Activated naive CD4-positive, alpha-beta T cell treated with anti-CD3 and anti-CD28 coated beads, Interleukin-2, amount 10 ng/mL, durations not matched to agents 7 days and 5 days (primary cell): ENCODE data around the gene TPM4.
A peak's percentile ranks its signal among the peaks of the same experiment; 100 is the strongest.

Source experiments
- CTCF ChIA-PET: fragments of 350-600 bp; sonication (Branson Sonifier 250); formaldehyde crosslinking; loops from one replicate; lab custom pipeline; 2021; ENCODE audit warnings: antibody characterized with exemption; lab: Charles Lee
- DNase-seq: peaks from one replicate; pipeline ENCODE4 v3.0.0-alpha.2; 2020
- H3K27ac Mint-ChIP-seq: one replicate; pipeline ENCODE4 v1.8.0; 2021; ENCODE audit warnings: mild to moderate bottlenecking, moderate library complexity, mixed read lengths
- H3K27me3 Mint-ChIP-seq: one replicate; pipeline ENCODE4 v1.8.0; 2021; ENCODE audit warnings: mild to moderate bottlenecking, mixed read lengths
- H3K36me3 Mint-ChIP-seq: one replicate; pipeline ENCODE4 v1.8.0; 2021; ENCODE audit warnings: mixed read lengths
- H3K4me1 Mint-ChIP-seq: one replicate; pipeline ENCODE4 v1.8.0; 2021; ENCODE audit warnings: mixed read lengths
- H3K4me3 Mint-ChIP-seq: one replicate; pipeline ENCODE4 v1.8.0; 2021; ENCODE audit warnings: mild to moderate bottlenecking, moderate library complexity, mixed read lengths
- H3K9me3 Mint-ChIP-seq: one replicate; pipeline ENCODE4 v1.8.0; 2021; ENCODE audit warnings: mixed read lengths

TPM4 gene

DNA sequence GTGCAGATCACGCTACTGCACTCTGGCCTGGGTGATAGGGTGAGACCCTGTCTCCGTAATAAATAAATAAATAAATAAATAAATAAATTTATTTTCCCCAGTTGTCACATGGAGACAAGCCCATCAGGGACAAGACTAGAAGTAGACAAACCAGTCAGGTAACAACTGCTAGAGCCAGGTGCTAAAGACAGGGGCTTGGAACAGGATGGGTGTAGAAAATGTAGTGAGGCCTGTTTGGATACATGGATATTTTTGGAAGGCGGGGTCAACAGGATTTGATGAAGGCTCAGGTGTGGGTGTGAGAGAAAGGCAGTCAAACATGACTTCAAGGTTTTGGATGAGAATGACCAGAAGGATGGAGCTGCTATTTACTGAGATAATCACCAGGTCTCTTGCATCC is 27.7 kb upstream of the TPM4 start:
- CTCF ChIA-PET: interaction anchor here (1.2 to 1.4 kb wide), 2 partner anchors 14 to 132 kb away, joined by 3 to 5 read pairs; no protein-coding TSS in a partner anchor
- Mint-ChIP-seq H3K36me3 (no peaks in the 10 kb centered on the region), H3K27me3 (peaks cover 16% of the 10 kb centered on the region), H3K4me3 (no peak overlapping the region), H3K9me3 (no peaks in the 10 kb centered on the region), H3K27ac (no peak overlapping the region), H3K4me1 (peaks cover 7% of the 10 kb centered on the region)
- DNase-seq: no peak

DNA sequence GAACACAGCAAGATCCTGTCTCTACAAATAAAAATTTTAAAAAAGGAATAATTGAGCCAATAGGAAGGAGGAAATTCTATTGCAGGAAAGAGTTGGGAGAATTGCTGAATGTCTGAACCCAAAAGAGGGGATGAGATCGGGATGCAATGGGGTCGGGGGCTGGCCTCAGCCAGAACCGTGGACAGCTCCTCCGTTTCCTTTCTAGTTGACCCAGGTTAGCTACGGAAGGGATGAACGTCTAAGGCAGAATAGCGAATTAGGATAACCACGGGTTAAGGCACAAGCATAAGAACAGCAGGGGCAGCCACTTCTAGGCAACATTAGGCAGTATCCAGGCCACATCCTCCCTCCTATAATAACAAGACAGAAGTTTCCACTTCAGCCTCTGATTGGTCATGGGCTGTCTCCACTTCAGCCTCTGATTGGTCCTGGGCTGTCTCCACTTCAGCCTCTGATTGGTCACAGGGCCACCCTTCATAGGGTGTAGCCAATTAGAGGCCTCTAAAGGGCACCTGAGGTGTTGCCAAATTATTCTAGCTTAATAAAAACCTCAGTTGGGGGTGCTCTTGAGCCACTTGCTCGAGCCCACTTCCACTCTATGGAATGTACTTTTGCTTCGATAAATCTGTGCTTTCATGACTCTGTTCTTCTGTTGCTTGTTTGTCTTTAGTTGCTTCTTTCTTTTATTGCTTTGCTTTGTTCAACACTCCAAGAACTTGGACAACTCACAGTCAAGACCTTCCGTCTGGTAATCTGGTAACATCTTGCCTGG is 24.9 kb upstream of the TPM4 start:
- H3K36me3 Mint-ChIP-seq: peaks cover 2% of the 10 kb centered on the region
- no peak overlapping the region for H3K27ac Mint-ChIP-seq
- H3K4me1 Mint-ChIP-seq: peaks cover 7% of the 10 kb centered on the region
- peak; percentile 59 for DNase-seq
- no peak overlapping the region for H3K4me3 Mint-ChIP-seq
- CTCF ChIA-PET: interaction anchor here (0.6 to 2.7 kb wide), 4 partner anchors 11 to 134 kb away, joined by 3 to 11 read pairs (median 3); partner anchors contain the start of gene FAM32A
- peaks cover 6% of the 10 kb centered on the region for H3K9me3 Mint-ChIP-seq
- peaks cover 23% of the 10 kb centered on the region for H3K27me3 Mint-ChIP-seq

DNA sequence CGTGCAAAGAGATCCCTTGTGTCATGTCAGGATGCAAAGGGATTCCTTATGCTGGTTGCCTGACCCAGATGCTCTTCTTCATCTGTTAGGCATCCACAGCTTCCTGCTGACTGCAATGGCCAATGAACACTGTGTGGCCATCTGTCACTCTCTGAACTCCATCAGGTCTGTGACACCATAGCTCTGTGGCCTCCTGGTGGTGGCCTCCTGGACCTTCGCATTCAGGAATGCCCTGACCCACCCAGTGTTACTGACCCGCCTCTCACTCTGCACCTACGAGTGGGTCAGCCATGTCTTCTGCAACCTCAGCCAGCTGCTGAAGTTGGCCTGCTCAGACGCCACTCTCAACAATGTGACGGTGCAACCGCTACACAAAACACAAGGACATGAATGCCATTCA is 23.9 kb upstream of the TPM4 start:
- H3K36me3 Mint-ChIP-seq: peaks cover 2% of the 10 kb centered on the region
- no peak overlapping the region for H3K4me3 Mint-ChIP-seq
- peaks cover 9% of the 10 kb centered on the region for H3K9me3 Mint-ChIP-seq
- peaks cover 7% of the 10 kb centered on the region for H3K4me1 Mint-ChIP-seq
- no peak for DNase-seq
- CTCF ChIA-PET: interaction anchor here (2.7 kb wide), 1 partner anchor 11 kb away, joined by 11 read pairs; no protein-coding TSS in a partner anchor
- H3K27ac Mint-ChIP-seq: no peak overlapping the region
- peaks cover 28% of the 10 kb centered on the region for H3K27me3 Mint-ChIP-seq

DNA sequence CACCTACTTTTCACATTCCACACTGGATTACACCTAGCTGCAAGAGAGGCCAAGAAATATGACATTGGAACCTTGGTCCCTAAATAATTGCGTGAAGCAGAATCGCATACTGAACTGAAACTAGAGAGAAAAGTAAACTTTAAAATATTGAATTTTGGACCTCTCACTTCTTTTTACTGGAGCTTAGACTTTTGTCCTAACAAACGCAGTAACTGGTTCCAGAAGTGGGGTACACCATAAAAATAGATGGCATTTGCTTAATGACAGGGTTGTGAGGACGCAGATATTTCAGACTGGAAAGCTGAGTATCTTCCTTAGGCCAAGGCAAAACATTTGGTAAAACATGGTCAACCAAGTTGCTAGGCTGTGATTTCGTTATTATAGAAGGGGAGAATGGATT is 19.2 kb upstream of the TPM4 start:
- peaks cover 13% of the 10 kb centered on the region for H3K9me3 Mint-ChIP-seq
- H3K27ac Mint-ChIP-seq: no peak overlapping the region
- no peak for DNase-seq
- peaks cover 43% of the 10 kb centered on the region for H3K27me3 Mint-ChIP-seq
- H3K4me1 Mint-ChIP-seq: peaks cover 6% of the 10 kb centered on the region
- H3K36me3 Mint-ChIP-seq: peaks cover 2% of the 10 kb centered on the region
- CTCF ChIA-PET: interaction anchor here (1.1 kb wide), 1 partner anchor 16 kb away, joined by 3 read pairs; no protein-coding TSS in a partner anchor
- no peak overlapping the region for H3K4me3 Mint-ChIP-seq

DNA sequence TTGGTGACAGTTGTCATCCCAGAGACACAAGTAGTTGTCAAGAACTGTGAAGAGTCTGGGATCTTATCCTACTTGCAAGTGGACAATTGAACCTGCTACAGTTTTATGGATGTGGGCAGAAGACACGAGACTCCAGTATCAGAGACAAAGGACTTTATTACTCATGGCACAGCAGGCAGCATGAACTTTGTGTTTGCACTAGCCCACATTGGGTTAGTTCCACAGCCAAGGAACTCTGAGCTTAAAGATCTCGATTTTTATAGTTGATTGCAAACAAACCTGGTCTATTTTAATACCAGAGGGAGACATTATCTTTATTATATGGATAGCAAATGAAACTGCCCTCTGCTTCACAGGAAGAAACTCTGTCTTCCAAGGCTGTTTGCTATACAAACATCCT is 16.0 kb upstream of the TPM4 start:
- DNase-seq: no peak
- Mint-ChIP-seq H3K4me3 (no peak overlapping the region), H3K9me3 (peaks cover 13% of the 10 kb centered on the region), H3K4me1 (peaks cover 18% of the 10 kb centered on the region), H3K27ac (no peak overlapping the region), H3K27me3 (peaks cover 45% of the 10 kb centered on the region), H3K36me3 (no peaks in the 10 kb centered on the region)
- CTCF ChIA-PET: interaction anchor here (0.9 to 1.7 kb wide), 2 partner anchors 51 to 126 kb away, joined by 3 to 4 read pairs; no protein-coding TSS in a partner anchor

DNA sequence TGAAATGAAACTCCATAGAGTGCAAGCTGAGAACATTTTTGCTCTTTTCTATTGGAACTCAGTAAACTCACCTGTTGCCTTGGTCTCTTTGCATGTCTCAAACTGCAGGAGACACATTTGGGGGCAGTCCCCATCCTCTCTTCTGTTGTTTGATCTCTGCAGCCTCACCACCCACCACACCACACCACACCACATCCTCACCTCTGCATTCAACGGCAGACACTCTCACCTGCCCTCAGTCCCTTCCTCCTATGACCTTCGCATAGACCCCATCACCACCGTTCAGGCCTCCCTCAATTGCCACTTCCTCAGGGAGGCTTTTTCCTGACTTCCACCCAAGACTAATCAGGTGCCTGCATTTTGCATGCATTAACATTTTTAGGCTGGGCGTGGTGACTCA is 14.4 kb upstream of the TPM4 start:
- peak overlapping the region; percentile 10 for H3K27ac Mint-ChIP-seq
- no peaks in the 10 kb centered on the region for H3K36me3 Mint-ChIP-seq
- peaks cover 7% of the 10 kb centered on the region for H3K9me3 Mint-ChIP-seq
- peak; percentile 61 for DNase-seq
- H3K27me3 Mint-ChIP-seq: peaks cover 36% of the 10 kb centered on the region
- H3K4me1 Mint-ChIP-seq: peaks cover 26% of the 10 kb centered on the region
- CTCF ChIA-PET: interaction anchor here (0.9 to 2.4 kb wide), 9 partner anchors 10 to 112 kb away, joined by 3 to 20 read pairs (median 5); partner anchors contain the start of gene CIB3
- H3K4me3 Mint-ChIP-seq: no peak overlapping the region

DNA sequence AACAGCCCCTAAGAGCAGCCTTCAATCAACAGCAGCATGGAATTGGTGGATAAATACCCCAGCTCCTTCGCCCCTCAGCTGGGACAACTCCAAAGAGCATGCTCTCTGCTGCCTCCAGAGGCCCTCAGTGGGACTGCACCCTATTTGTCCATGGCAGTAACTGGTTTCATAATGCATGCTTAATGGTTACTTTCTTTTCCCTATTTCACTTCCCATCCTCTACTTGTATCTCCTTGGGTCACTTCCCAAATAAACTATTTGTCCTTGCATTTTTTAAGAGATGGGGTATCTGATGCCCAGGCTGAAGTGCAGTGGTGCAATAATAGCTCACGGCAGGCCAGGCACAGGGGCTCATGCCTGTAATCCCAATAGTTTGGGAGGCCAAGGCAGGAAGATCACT is 13.5 kb upstream of the TPM4 start:
- DNase-seq: peak; percentile 83
- CTCF ChIA-PET: interaction anchor here (0.5 to 2.4 kb wide), 22 partner anchors 9 to 323 kb away, joined by 3 to 20 read pairs (median 4); partner anchors contain the start of gene CIB3
- no peak overlapping the region for H3K27ac Mint-ChIP-seq
- H3K27me3 Mint-ChIP-seq: peaks cover 35% of the 10 kb centered on the region
- no peaks in the 10 kb centered on the region for H3K36me3 Mint-ChIP-seq
- H3K9me3 Mint-ChIP-seq: peaks cover 4% of the 10 kb centered on the region
- peaks cover 27% of the 10 kb centered on the region for H3K4me1 Mint-ChIP-seq
- H3K4me3 Mint-ChIP-seq: no peak overlapping the region

DNA sequence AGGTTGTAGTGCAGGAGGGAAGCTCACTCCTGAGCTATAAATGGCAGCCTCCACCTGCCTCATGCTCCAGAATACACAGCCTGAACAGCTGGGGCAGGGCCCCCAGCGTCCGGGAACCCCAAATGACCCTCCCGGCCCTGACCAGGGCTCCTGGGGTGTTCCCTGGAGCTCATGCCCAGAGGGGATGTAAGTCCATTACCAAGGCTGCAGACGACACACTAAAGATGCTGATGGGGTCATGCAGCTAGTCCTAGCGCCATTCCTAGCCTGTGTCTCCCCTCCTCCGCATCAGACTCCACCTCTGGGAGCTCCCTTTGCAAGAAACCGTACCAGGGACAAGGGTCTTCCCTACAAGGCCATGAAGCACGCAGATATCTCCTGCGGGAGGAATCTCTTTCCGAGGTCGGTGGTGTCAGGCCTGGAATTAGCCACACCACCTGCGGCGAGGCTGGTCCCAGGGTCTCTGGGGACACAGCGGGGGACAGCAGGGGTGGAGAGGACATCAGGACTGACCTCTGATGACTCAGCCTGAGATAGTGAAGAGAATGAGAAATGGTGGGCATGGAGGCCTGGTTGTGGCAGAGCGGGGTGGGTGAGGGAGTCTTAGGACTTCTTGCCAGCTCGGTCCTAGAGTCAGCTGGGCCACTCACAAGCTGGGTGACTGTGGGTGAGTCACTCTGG is 11.9 kb upstream of the TPM4 start:
- DNase-seq: no peak
- Mint-ChIP-seq H3K4me1 (peaks cover 27% of the 10 kb centered on the region), H3K4me3 (no peak overlapping the region), H3K36me3 (no peaks in the 10 kb centered on the region), H3K27ac (no peak overlapping the region), H3K27me3 (peaks cover 26% of the 10 kb centered on the region), H3K9me3 (peaks cover 4% of the 10 kb centered on the region)
- CTCF ChIA-PET: interaction anchor here (0.9 to 2.0 kb wide), 6 partner anchors 10 to 118 kb away, joined by 3 to 12 read pairs (median 3); no protein-coding TSS in a partner anchor

DNA sequence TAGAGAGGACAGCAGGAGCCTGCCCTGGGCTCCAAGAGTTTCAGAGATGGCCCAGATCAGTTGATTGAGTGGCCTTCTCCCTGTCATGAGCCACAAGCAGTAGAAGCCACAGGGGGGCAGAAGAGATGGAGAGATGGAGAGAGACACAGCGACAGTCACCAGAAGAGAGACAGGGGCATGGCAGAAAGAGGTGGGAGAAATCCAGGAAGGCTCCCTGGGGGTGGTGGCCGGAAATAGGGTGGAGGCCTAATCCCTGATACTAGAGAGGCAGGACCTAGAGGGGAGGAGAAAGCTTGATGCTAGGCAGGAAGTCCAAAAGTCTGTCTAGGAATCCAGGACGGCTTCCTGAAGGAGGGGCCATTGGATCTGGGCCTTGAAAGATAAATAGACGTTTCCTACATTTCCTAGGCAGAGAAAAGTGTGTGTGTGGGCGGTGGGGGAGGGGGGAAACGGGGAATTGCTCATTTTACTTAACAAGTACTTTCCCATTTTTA is 9.6 kb upstream of the TPM4 start:
- peak; percentile 72 for DNase-seq
- no peak overlapping the region for H3K4me3 Mint-ChIP-seq
- peaks cover 4% of the 10 kb centered on the region for H3K9me3 Mint-ChIP-seq
- no peaks in the 10 kb centered on the region for H3K36me3 Mint-ChIP-seq
- H3K27ac Mint-ChIP-seq: peak overlapping the region; percentile 46
- H3K4me1 Mint-ChIP-seq: peaks cover 31% of the 10 kb centered on the region
- CTCF ChIA-PET: interaction anchor here (1.1 to 1.7 kb wide), 4 partner anchors 9 to 77 kb away, joined by 3 to 6 read pairs (median 4); partner anchors contain the start of genes HSH2D and TPM4
- H3K27me3 Mint-ChIP-seq: peaks cover 13% of the 10 kb centered on the region

DNA sequence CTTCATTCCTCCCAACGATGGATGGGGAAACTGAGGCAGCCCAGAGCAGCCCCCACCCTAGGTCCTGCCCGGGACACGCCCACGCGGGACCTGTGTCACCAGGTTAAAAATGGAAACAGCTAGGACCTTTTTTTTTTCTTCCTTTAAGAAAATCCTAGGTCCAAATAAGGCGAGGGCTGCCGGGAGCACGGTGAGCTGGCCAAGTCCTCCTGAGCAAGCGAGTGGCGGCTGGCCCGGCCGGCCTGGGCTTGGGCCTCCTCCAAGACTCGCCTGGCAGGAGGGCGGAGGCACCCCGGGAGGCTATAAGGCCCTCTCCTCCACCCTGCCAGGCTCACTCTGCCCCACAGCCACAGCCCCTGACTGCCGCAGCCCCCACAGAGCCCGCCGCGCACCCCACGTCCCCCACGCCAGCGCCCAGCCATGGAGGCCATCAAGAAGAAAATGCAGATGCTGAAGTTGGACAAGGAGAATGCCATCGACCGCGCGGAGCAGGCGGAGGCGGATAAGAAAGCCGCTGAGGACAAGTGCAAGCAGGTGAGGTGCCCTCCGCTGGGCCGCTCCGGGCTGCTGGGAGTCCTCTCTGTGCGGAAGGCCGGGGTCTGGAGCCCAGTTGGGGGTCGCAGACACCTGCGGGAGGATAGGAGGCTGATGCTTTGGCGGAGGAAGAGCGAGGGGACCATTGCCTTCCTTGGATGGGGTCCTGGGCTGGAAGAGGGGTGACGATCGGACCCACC is 8.9 kb upstream of the TPM4 start:
- Mint-ChIP-seq H3K4me3 (no peak overlapping the region), H3K27me3 (peaks cover 8% of the 10 kb centered on the region), H3K4me1 (peaks cover 32% of the 10 kb centered on the region), H3K9me3 (no peaks in the 10 kb centered on the region), H3K36me3 (no peaks in the 10 kb centered on the region), H3K27ac (no peak overlapping the region)
- DNase-seq: no peak
- CTCF ChIA-PET: interaction anchor here (1.1 to 1.5 kb wide), 2 partner anchors 18 to 76 kb away, joined by 3 to 4 read pairs; partner anchors contain the start of gene HSH2D

DNA sequence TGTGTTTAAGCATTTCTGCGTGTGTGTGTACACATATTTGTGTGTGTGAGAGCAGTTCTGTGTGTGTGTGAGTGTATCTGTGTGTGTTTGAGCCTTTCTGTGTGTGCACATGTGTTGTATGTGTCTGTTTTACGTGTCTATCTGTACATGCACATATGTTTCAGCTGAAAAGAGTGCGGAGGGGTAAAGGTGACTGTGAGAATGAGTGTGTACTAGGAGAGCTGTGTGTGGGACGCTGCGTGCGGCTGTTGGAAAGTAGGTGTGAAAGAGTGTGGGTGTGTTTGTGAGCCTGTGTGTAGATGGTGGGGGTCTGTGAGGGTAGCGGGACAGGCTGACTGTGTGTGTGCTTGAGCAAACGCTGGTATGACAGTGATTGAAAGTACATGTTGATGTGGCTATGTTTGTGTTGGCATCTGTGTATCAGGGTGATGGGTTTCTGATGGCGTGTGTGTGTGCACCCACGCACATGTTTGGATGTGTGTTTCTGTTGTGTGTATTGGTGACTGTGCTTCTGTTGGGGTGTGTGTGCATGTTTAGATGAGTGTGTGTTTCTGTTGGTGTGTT is 7.5 kb upstream of the TPM4 start:
- Mint-ChIP-seq H3K27me3 (no peaks in the 10 kb centered on the region), H3K9me3 (no peaks in the 10 kb centered on the region), H3K4me3 (no peak overlapping the region), H3K36me3 (no peaks in the 10 kb centered on the region), H3K27ac (no peak overlapping the region), H3K4me1 (peaks cover 34% of the 10 kb centered on the region)
- DNase-seq: no peak
- CTCF ChIA-PET: no interaction called here

DNA sequence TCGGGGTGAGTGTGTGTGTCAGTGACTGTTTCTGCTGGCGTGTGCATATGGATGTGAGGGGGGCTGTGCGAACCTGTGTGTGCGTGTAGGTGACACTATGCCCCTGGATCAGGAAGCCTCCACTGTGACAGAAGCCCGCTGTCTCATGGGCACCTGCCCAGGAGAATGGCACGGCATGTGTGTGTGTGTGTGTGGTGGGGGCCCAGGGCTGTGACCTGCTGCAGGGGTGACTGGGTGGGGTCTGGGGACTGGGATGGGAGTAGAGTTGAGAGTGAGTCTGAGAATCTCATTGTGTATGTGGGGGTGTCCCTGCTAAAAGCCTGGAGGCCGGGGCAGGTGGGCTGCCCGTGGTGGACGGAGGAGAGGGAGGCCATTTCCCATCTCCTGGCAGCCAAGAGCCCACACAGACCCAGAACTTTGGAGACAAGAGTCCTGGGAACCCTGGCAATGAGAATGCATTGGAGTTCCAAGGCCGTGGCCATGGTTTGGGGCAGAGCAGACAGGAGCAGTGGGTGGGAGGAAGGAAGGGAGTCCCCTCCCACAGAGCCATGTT is 6.4 kb upstream of the TPM4 start:
- Mint-ChIP-seq H3K27ac (no peak overlapping the region), H3K36me3 (no peaks in the 10 kb centered on the region), H3K4me3 (no peak overlapping the region), H3K9me3 (no peaks in the 10 kb centered on the region), H3K27me3 (no peaks in the 10 kb centered on the region), H3K4me1 (peaks cover 45% of the 10 kb centered on the region)
- CTCF ChIA-PET: interaction anchor here (1.0 to 1.5 kb wide), 5 partner anchors 14 to 43 kb away, joined by 4 to 13 read pairs (median 5); no protein-coding TSS in a partner anchor
- DNase-seq: no peak
